HG03520 (cell line): ENCODE results near the gene TUBGCP6.

Experiments used
- ATAC-seq: cut with Tn5 transposase; IDR thresholded peaks from one replicate; pipeline ENCODE4 v1.9.1; 2021; ENCODE audit warnings: mild to moderate bottlenecking, moderate library complexity; ENCODE audit not compliant: unreplicated experiment

Gene TUBGCP6, protein sequence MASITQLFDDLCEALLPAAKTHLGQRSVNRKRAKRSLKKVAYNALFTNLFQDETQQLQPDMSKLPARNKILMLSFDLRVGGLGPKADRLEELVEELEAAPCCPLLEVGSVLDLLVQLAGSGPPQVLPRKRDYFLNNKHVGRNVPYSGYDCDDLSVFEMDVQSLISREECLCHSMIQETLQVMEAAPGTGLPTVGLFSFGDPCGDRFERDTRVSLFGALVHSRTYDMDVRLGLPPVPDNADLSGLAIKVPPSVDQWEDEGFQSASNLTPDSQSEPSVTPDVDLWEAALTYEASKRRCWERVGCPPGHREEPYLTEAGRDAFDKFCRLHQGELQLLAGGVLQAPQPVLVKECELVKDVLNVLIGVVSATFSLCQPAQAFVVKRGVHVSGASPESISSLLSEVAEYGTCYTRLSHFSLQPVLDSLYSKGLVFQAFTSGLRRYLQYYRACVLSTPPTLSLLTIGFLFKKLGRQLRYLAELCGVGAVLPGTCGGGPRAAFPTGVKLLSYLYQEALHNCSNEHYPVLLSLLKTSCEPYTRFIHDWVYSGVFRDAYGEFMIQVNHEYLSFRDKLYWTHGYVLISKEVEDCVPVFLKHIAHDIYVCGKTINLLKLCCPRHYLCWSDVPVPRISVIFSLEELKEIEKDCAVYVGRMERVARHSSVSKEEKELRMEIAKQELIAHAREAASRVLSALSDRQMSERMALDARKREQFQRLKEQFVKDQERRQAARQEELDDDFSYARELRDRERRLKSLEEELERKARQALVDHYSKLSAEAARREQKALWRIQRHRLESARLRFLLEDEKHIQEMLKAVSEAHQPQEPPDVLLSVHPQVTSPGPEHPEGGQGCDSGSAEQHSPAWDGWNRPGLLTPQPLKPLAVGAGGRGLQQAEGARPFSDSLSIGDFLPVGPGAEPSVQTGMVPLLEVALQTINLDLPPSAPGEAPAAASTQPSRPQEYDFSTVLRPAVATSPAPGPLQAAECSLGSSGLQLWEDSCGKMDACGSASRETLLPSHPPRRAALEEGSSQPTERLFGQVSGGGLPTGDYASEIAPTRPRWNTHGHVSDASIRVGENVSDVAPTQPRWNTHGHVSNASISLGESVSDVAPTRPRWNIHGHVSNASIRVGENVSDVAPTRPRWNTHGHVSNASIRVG (N-terminal part only)

DNA sequence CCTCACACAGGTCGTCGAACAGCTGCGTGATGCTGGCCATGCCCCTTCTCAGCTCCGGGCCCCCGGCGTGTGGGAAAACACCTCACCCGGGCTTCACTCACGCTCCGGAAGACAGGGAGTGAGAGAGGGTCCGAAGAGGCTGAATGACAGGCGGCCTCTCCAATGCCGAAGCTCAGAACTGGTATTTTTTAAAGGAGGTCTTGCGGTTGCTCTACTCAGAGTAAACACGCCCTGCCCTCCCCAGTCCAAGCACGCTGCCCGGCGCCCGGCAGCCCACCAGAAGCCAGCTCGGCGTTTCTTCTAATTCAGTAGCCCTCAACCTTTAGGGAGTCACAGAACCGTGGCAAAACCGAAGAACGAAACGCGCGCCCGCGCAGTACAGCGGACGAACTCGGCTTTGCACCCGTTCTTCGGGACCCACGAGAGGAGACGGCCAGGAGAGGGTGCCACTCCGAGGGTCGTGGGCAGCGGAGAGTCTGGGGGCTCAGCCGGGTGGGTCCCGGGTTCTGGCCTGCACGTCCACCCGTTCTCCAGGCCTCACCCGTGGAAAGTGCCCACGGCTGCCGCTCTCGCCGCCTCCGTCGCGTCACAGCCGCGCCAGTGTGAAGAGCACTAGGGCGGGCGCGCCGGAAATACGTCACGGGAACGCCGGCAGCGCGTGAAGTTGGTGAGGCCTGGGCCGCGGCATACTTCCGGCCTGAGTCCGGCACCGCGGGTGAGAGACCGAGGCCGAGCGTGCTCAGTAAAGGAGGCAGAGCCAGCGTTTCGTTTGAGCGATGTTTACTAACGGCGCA is at the start of gene TUBGCP6:
TUBGCP6 (minus strand) TSS at position 604 of the 794 bp plus-strand sequence; CDS start at position 40, 564 bp downstream.
- peak; percentile 50 for ATAC-seq

DNA sequence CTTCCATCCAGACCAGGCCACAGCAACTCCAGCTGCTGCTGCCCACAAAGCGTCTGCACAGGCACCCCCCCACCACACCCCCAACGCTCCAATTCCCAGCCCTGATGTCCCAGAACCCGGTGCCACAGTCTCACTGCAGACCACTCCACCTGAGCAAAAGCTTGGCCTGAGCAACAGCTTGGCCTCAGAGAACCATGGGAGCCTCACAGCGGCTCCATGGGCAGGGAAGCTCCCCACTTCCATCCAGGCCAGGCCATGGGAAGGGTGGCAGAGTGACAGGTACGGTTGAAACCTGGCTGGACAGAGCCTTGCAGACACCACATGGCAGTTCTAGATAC is 49.5 kb upstream of the TUBGCP6 start:
- no peak for ATAC-seq

DNA sequence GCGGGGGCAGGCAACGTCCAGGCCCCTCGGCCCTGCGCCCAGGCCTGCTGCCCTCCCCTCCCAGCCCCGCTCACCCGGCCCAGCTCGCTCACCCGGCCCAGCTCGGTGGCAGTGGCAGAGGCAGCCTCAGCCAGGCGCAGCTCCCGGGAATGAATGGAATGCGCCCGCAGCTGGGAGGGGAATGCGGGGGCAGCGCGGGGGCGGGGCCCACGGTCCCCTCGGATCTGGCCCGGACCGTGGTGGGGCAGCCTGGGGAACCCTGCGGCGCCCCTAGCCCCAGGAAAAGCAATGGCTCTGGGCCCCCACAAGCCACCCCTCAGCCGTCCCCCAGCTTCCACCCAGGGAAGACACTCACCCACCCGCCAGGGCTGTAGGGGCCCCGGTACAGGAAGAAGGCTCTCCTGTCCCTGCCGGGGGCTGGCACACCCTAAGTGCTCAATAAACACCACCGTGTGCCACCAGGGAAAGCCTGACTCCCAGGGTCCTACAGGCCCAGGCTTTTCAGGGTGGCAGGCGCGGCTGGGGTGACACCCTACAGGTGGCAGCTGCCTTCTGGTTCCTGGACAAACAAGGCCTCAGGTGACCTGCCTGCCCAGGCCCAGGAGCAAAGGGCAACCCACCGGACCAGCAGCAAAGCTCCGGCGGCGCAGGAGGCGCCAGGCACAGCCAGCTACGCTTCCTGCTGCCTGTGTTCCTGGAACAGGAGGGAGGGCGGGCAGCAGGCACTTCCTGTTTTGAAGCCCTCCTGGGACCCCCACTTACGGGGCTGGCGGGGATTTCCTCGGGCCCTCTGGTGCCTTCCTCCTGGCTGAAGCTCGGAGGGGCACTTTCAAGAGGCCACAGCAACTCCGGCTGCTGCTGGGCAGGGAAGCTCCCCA is 48.9 kb upstream of the TUBGCP6 start:
- ATAC-seq, result no peak

DNA sequence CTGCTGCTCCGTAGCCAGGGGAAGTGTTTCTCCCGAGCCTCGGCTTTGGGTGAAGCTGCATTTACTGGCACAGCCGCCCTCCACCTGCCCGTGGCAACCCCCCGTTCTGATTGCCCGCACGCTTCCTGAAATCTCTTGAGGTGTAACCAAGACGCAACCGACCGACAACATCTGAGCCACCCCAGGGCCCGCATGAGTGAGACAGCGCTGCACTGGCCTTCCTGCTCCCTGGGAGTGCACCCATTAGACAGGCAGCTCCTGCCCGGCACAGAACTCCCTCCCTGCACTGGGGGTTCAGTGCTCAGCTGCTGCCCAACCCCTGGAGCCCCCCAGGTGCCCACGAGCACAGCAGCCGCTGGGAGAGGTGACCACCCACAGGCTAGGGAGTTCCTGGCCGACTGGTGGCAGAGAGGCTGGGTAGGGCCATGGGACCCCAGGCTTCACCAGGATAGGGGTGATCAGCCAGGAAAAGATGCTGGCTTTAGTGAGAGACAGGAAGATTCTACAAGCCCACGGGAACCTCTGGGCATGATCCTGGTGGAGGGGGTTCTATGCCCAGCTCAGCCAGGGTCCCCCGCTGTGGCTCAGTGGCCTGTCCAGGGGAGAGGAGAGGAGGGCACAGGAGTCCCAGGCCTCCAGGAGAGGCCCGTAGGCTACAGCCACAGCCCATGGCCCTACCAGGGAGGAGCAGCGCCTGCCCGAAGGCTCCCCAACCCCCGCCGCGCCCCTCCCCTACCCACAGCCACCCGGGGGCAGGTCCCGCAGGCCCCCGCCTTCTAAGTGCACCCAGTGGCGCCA is 48.0 kb upstream of the TUBGCP6 start:
- ATAC-seq, result no peak

DNA sequence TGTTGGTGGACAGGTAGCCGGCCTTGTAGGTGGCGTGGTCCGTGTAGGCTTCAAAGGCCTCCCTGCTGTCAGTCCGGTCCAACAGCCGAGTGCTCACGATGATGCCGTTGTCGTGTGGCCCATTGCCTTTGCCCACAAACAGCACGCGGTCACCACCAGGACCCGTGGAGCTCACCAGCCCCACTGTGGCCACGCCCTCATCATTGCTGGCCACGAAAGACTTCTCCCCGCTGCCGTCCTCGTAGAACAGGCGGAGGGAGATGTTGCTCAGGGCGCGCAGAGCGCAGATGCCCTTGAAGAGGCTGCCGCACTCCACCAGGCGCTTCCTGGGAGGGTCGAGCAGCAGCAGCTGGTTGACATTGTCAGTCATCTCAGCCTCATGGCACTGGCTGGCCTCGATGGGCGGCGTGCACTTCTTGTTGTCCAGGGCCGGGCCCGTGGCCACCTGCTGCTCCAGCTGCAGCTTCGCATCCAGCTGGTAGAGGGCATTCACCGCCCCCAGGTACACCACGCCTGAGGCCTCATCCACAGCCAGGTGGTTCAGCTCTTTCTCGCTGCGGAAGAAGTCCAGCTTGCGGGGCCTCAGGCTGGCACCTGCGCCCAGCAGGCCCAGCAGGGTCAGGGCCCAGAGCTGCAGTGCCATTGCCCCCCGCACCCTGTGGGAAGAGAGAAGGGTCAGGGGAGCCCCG is 45.3 kb upstream of the TUBGCP6 start:
- ATAC-seq, result no peak

DNA sequence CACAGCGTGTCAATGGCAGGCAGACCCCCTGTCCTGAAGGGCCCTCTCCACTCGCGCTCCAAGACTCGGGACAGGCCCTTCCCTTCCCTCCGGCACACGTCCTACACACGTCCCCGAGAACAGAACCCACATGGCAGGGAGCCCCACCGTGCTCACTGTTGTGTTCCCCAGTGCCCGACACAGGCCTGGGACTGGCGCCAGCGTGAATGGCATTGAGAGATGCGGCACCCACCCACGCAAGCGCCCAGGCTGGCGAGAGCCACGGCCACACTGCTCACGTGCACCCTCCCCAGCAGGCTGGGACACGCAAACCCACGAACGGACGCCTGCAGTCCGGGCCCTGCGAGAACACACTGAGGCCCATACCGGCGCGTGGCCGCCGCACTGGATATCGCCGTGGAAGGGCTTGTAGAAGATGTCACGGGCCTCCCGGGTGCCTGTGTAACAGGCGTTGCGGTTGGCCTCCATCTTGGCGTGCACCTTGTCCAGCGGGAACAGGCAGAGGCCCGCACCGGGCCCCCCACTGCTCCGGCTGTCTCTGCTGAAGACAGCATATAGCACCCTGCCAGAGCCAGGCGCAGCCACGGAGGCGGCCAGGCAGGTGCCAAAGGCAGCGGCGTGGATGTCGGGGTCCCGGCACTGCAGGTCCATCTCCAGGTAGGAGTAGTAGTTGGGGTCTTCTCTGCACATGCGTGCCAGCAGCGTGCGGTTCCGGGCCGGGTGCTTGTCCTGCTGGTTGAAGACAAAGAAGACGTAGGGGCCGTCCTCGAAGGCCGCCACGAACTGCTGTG is 44.5 kb upstream of the TUBGCP6 start:
- ATAC-seq, result no peak

DNA sequence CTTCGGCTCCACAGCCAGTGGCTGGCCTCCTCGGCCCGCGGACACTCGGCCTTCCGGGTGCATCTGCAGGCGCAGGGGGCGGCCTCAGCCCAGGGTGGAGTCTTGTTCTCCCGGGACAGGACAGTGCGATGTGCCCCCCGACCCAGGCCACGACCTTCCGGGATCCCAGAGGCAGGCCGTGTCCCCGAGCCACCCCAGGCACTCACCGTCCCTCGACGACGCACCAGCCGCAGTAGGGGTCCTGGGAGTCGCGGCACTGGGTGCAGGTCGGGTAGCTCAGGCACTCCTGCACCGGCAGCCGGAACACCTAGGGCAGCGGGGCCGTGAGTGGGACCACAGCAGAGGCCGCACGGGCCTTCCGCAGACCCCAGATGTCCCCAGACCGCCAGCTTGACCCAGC is 42.9 kb upstream of the TUBGCP6 start:
- no peak for ATAC-seq

DNA sequence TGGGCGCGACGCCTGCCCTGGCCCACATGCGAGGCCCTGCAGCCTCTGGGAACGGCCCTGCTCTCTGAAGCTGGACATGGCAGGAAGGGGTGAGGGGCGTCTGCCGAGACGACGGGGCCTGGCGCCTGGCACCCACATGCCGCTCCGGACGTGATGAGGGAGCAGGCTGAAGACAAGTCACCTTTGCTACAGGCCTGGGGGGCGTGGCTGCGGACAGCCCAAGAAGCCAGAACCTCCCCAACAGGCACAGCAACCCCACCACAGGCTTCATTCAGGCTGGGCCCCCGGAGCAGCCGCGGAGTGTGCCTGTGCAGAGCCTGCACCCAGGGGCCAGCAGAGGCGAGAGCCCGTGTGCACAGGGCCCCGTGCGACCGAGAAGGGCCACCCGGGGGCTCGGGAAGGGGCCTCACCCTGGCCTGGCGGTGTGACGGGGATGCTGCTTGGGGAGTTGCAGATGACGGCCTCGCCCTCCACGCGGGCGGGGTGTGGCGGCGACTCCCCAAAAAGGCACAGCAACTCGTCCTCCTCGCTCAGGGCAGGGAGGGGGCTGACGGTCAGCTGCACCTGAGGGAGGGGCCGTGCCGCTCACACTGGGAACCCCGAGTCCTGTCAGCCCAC is 42.0 kb upstream of the TUBGCP6 start:
- no peak for ATAC-seq

DNA sequence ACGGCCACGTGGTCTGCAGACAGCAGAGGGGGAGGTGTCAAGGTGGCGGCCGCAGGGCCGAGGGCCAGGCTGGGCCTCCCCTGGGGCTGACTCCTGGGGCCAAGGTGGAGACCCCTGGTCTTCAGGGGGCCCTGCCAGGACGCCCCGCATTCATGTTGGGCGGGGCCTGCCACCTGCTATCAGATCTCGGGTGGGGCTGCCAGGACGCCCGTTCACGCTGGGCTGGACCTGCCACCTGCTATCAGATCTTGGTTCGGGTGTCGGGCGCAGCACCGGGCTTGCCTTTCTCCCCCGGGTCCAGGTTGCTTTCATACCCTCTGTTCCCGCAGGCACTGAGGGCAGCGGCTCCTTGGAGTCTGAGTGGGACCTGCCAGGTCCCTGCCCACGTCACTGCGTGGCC is 41.5 kb upstream of the TUBGCP6 start:
- no peak for ATAC-seq

DNA sequence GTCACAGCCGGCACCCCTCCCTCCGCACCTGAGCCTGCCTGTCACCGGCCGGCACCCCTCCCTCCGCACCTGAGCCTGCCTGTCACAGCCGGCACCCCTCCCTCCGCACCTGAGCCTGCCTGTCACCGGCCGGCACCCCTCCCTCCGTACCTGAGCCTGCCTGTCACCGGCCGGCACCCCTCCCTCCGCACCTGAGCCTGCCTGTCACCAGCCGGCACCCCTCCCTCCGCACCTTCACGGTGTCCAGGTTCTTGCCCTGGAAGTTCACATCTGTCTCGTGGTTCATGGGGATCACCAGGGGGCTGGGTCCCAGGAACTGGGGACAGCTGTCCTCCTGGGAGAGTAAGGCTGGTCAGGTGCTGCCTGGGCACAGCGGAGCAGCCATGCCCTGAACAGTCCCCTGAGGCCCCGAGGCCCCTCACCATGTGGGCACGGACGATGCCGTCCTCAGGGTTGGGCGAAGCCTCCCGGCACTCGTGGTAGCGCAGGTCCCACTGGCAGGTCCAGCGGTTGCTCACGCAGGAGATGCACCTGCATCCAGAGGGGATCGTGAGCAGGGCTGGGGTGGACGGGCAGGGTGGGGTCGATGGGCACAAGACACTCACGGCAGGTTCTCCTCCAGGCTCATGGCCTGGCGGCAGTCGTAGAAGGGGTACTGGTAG is 40.9 kb upstream of the TUBGCP6 start:
- ATAC-seq, result no peak

DNA sequence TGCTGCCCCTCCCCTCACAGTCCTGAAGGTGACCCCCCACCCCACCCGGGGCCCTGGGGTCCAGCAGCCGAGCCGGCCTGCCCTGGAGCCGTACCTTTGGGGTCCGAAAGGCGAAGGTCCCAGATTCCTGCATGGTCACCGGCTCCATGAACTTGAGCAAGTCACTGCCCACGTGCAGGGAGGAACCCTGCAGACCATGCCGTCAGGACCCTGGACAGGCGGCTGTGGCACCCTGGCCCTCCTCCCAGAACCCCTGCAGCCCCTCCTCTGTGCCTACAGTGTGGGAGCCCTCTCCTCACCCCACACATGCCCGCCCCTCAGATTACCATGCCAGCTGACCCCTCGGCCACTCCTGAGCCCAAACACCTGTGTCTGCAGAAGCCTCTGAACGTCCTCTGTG is 39.7 kb upstream of the TUBGCP6 start:
- ATAC-seq, result no peak

DNA sequence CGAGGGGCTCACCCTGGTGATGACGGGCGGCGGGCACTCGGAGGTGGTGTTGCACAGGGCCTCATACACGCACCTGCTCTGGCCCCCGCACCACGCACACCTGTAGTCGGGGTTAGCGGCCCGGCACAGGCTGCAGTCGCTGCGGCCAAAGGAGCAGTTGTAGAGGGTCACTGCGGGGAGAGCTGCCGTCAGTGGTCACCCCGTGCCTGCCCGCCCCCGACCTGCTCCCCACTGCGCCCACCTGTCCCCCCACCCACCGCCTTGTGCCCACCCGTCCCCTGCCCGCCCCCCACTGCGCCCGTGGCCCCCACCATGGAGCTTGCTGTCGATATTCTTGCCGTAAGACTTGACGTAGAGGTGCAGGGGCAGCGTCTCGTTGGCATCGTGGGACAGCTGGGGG is 39.0 kb upstream of the TUBGCP6 start:
- ATAC-seq, result no peak

DNA sequence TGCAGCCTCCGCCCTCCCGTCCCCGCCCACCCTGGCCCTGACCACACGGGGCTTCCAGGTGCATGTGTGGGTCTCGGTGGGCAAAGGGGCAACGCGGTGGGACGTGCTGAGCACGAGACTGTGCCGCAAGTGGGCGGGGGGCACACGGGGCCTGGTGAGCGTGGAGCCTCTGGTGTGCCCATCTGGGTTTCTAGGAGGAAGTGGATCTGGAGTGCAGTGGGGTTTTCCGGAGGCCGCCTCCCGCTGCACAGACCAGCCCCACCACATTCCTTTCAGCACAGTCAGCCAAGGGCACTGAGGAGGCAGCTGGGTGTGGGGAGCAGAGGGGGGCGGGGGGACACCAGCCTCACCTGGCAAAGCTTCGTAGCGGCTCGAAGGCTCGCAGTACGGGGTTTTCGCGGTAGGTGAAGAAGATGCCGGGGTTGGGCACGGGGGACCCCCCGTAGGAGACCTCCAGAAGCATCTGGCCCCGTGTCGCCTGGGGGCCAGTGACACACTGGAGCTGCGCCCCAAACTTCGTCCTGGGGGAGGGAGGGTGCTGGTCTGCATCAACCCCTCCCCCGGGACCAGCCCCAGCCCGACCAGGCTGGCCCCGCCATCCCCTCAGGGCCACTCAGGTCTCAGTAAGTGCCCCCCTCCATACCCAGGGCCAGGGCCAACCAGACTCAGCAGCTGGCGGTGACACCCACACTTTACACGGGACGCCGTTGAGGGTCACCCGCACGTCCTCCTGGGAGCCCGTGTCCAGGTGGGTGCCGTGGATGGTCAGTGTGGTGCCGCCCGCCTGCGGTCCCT is 37.7 kb upstream of the TUBGCP6 start:
- no peak for ATAC-seq

DNA sequence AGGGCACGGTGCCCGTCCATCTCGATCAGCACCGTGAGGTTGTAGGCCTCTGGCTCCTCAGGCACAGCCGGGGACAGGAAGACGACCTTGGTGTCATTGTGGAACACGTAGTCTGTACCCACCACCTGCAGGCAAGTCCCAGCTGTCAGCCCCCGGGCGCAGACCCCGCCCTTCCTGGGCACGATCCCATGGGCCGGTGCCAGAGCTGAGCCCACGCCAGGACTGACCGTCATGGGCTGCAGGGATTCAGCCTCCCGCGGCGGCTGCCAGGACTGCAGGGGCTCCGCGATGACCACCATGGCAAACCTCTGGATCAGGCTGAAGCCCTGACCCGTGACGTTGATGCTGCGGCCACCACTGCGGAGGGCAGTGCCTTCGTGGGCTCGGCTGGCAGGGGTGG is 37.1 kb upstream of the TUBGCP6 start:
- ATAC-seq, result no peak

DNA sequence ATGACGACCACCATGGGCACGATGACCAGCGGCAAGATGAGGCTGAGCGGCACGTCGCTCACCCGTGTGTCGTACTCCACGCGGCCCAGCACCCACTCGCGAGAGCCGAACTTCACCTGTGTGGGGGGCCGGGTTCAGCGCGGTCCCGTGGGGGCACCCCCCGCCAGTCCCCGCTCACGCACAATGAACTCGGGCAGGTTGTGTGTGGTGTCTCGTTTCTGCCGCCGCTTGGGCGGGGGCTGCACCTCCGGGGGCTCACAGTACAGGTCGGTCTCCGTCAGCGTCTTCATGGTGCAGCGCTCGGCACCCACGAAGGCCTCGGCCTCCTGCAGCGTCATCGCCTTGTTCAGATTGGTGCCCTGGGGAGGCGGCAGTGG is 36.5 kb upstream of the TUBGCP6 start:
- ATAC-seq, result no peak
